Stimulated activated CD8-positive, alpha-beta memory T cell treated with anti-CD3 and anti-CD28 coated beads, Interleukin-12 subunit alpha, Interleukin-12 subunit beta, amount 100 ng/mL, for 24 hours (primary cell): Measurements from ENCODE around the gene TJP1.

Experiments used
- DNase-seq: peaks from one replicate; pipeline ENCODE4 v3.0.0-alpha.2; 2020; ENCODE audit errors: extremely low read depth

The TJP1 gene

GRCh38 chr15:29822100-29822683 lies at the start of gene TJP1:
TJP1 (minus strand) TSS chr15:29822468; CDS start chr15:29822028, 440 bp downstream.
- DNase-seq: no peak

GRCh38 chr15:29871401-29871800 lies 49.1 kb upstream of the TJP1 start:
- no peak for DNase-seq

- no peak for DNase-seq
Measured at GRCh38 chr15:29870495-29871151, 48.4 kb upstream of the TJP1 start.

- DNase-seq: no peak
Measured at GRCh38 chr15:29867241-29868000, 45.2 kb upstream of the TJP1 start.

GRCh38 chr15:29866337-29866736 lies 44.1 kb upstream of the TJP1 start:
- DNase-seq: no peak

GRCh38 chr15:29864501-29864900 lies 42.2 kb upstream of the TJP1 start:
- no peak for DNase-seq

- no peak for DNase-seq
Measured at GRCh38 chr15:29863438-29863837, 41.2 kb upstream of the TJP1 start.

GRCh38 chr15:29862271-29862670 lies 40.0 kb upstream of the TJP1 start:
- no peak for DNase-seq

GRCh38 chr15:29860872-29861271 lies 38.6 kb upstream of the TJP1 start:
- no peak for DNase-seq

- DNase-seq: no peak
Measured at GRCh38 chr15:29859973-29860715, 37.9 kb upstream of the TJP1 start.

GRCh38 chr15:29859293-29859692 lies 37.0 kb upstream of the TJP1 start:
- DNase-seq: no peak

GRCh38 chr15:29857221-29857789 lies 35.0 kb upstream of the TJP1 start:
- no peak for DNase-seq

GRCh38 chr15:29854413-29854812 lies 32.1 kb upstream of the TJP1 start:
- DNase-seq: no peak

GRCh38 chr15:29853211-29853987 lies 31.1 kb upstream of the TJP1 start:
- no peak for DNase-seq

- no peak for DNase-seq
Measured at GRCh38 chr15:29852201-29852600, 29.9 kb upstream of the TJP1 start.

- DNase-seq: no peak
Measured at GRCh38 chr15:29849716-29850115, 27.4 kb upstream of the TJP1 start.

GRCh38 chr15:29849218-29849617 lies 26.9 kb upstream of the TJP1 start:
- DNase-seq: no peak

- DNase-seq: no peak
Measured at GRCh38 chr15:29844290-29844903, 22.1 kb upstream of the TJP1 start.

GRCh38 chr15:29842290-29842689 lies 20.0 kb upstream of the TJP1 start:
- no peak for DNase-seq

- DNase-seq: no peak
Measured at GRCh38 chr15:29840926-29841325, 18.7 kb upstream of the TJP1 start.

- no peak for DNase-seq
Measured at GRCh38 chr15:29840054-29840453, 17.8 kb upstream of the TJP1 start.
